Endothelial cell of umbilical vein (primary cell): Measurements from ENCODE around the gene HSPG2. TPM values are rescaled to one million over a fixed set of nuclear protein-coding genes. Genes with fewer than 3 reads are reported as not detected.

ENCODE experiments used
- BruUV-seq: library from RNA; stranded (reverse); fragments of 400-500 nt; replicated peaks from 2 replicates; lab custom pipeline; 2021; lab: Mats Ljungman, UMichigan
- CTCF ChIA-PET: fragments of 300-600, 350-600 bp; sonication (Branson Sonifier 250); formaldehyde crosslinking; loops from one replicate; lab custom pipeline; 2021; ENCODE audit warnings: antibody characterized with exemption, inconsistent platforms; lab: Charles Lee
- POLR2A ChIA-PET: fragments of 300-600, 350-600 bp; sonication (Branson Sonifier 250); formaldehyde crosslinking; loops from one replicate; lab custom pipeline; 2021; ENCODE audit warnings: antibody characterized with exemption, inconsistent platforms; lab: Charles Lee
- DNase-seq: peaks from one replicate; pipeline ENCODE4 v3.0.0-alpha.2; 2011; ENCODE audit warnings: low read depth, low spot score
- FAIRE-seq: peaks from 2 replicates; lab custom pipeline; 2011; peaks lifted over from hg19 to GRCh38; lab: Jason Lieb, UNC
- H2AFZ ChIP-seq: 2 replicates; pipeline ENCODE4 v1.6.0; 2012; ENCODE audit warnings: low read depth, low read length, control low read depth, inconsistent platforms
- H3K27ac ChIP-seq: 2 replicates; pipeline ENCODE4 v1.5.1; 2011; ENCODE audit warnings: low read depth, mild to moderate bottlenecking, control low read depth, low read length, moderate library complexity; ENCODE audit not compliant: insufficient read depth
- H3K27me3 ChIP-seq, 2 experiments: 2 replicates each; pipeline versions ENCODE4 v1.6.0 to v1.6.1; 2011; ENCODE audit warnings: low read length in 2 of 2, mixed read lengths in 1 of 2; ENCODE audit not compliant: control insufficient read depth in 2 of 2, insufficient read depth in 2 of 2
- H3K36me3 ChIP-seq, 2 experiments: 2 replicates in 1 of 2; 3 replicates in 1 of 2; pipeline ENCODE4 v1.5.1; 2011; ENCODE audit warnings: low read length in 2 of 2, mild to moderate bottlenecking in 1 of 2, moderate library complexity in 1 of 2; ENCODE audit not compliant: control insufficient read depth in 2 of 2, insufficient read depth in 2 of 2; ENCODE audit errors: extremely low read depth in 1 of 2
- H3K4me1 ChIP-seq: 3 replicates; pipeline ENCODE4 v1.5.1; 2011; ENCODE audit warnings: mild to moderate bottlenecking, low read length; ENCODE audit not compliant: control insufficient read depth, insufficient read depth; ENCODE audit errors: extremely low read depth
- H3K4me2 ChIP-seq: 2 replicates; pipeline ENCODE4 v1.6.1; 2011; ENCODE audit warnings: low read length, control low read depth, mixed read lengths; ENCODE audit not compliant: insufficient read depth
- H3K4me3 ChIP-seq, 3 experiments: fragments of 200-600 bp in 1 of 3; sonication (generic), shearing (Covaris generic) in 1 of 3; replicated peaks in 1 of 3; 2 replicates each; pipeline ENCODE4 v1.5.1; 2011 to 2016; ENCODE audit warnings: control low read depth in 3 of 3, low read length in 3 of 3, mild to moderate bottlenecking in 2 of 3, inconsistent platforms in 1 of 3, low read depth in 1 of 3, moderate library complexity in 1 of 3; ENCODE audit not compliant: insufficient read depth in 1 of 3
- H3K79me2 ChIP-seq: 2 replicates; pipeline ENCODE4 v1.6.0; 2012; ENCODE audit warnings: low read length, inconsistent platforms; ENCODE audit not compliant: control insufficient read depth, insufficient read depth
- H3K9ac ChIP-seq: replicated peaks from 2 replicates; pipeline ENCODE3; 2011; ENCODE audit warnings: low read length, control low read depth; ENCODE audit not compliant: insufficient read depth; ENCODE audit errors: extremely low read depth
- H3K9me1 ChIP-seq: replicated peaks from 3 replicates; pipeline ENCODE4 v1.6.0; 2011; ENCODE audit warnings: mild to moderate bottlenecking, low read length; ENCODE audit not compliant: control insufficient read depth, insufficient read depth; ENCODE audit errors: extremely low read depth
- H3K9me3 ChIP-seq: replicated peaks from 2 replicates; pipeline ENCODE4 v1.5.1; 2012; ENCODE audit warnings: low read length, inconsistent platforms; ENCODE audit not compliant: control insufficient read depth, insufficient read depth
- H4K20me1 ChIP-seq: replicated peaks from 2 replicates; pipeline ENCODE3; 2011; ENCODE audit warnings: mild to moderate bottlenecking, low read length; ENCODE audit not compliant: control insufficient read depth, insufficient read depth; ENCODE audit errors: extremely low read depth
- CTCF ChIP-seq, 2 donors: IDR thresholded peaks; 1 replicate in 1 of 2; 2 replicates in 1 of 2; pipeline ENCODE4 v1.5.1; 2011; ENCODE audit warnings: low read length in 2 of 2, mild to moderate bottlenecking in 2 of 2, moderate library complexity in 2 of 2, control low read depth in 1 of 2, inconsistent platforms in 1 of 2, low read depth in 1 of 2; ENCODE audit not compliant: insufficient read depth in 1 of 2; ENCODE audit errors: extremely low read depth in 1 of 2
- EZH2 ChIP-seq: IDR thresholded peaks from 2 replicates; pipeline ENCODE4 v1.6.1; 2012; ENCODE audit warnings: borderline replicate concordance, low read depth, mild to moderate bottlenecking, moderate library complexity, low read length, inconsistent platforms; ENCODE audit not compliant: severe bottlenecking
- FOS ChIP-seq: IDR thresholded peaks from 2 replicates; pipeline ENCODE4 v1.6.1; 2011; ENCODE audit warnings: mild to moderate bottlenecking, low read length, moderate library complexity, borderline replicate concordance; ENCODE audit not compliant: insufficient read depth
- GATA2 ChIP-seq: IDR thresholded peaks from 2 replicates; pipeline ENCODE4 v1.7.0; 2011; ENCODE audit warnings: low read depth, mild to moderate bottlenecking, moderate library complexity, mixed read lengths, low read length; ENCODE audit not compliant: insufficient read length, insufficient read depth
- JUN ChIP-seq: IDR thresholded peaks from 2 replicates; pipeline ENCODE4 v1.6.1; 2011; ENCODE audit warnings: borderline replicate concordance, low read depth; ENCODE audit not compliant: insufficient read length, insufficient read depth
- MAX ChIP-seq: IDR thresholded peaks from 2 replicates; pipeline ENCODE4 v1.6.1; 2011; ENCODE audit not compliant: insufficient read depth, insufficient read length
- MYC ChIP-seq: IDR thresholded peaks from one replicate; pipeline ENCODE4 v1.6.1; 2011; ENCODE audit warnings: mild to moderate bottlenecking, low read depth, low read length
- POLR2A ChIP-seq: IDR thresholded peaks from 2 replicates; pipeline ENCODE4 v1.6.1; 2012; ENCODE audit warnings: low read depth, mild to moderate bottlenecking, control low read depth, low read length
- POLR2AphosphoS5 ChIP-seq: IDR thresholded peaks from 2 replicates; pipeline ENCODE4 v1.6.1; 2012; ENCODE audit warnings: low read depth, mild to moderate bottlenecking, control low read depth, low read length, moderate library complexity; ENCODE audit not compliant: insufficient read depth
- dilution Hi-C: fragments of 300-500 bp; cut with MboI; formaldehyde crosslinking; loops from one replicate; pipeline ENCODE4 v1.15.0; 2019; ENCODE audit warnings: low sequenced_read_pairs; ENCODE audit not compliant: extremely low pct_ligation_motif_present
- intact Hi-C: fragments of 100-400 bp; cut with micrococcal nuclease; formaldehyde crosslinking; loops from one replicate; pipeline ENCODE4 v1.10.0; 2022
- polyA plus RNA-seq, 4 experiments: library from polyadenylated mRNA; depleted of rRNA in 3 of 4; stranded (reverse) in 3 of 4; unstranded in 1 of 4; fragments of >200 nt; gene quantifications; 2 replicates each; pipeline versions ENCODE4 v1.2.1 to v1.2.3, GENCODE V29; 2011 to 2012; ENCODE audit warnings: missing spikeins in 1 of 4
- total RNA-seq: library from RNA; stranded (reverse); gene quantifications from 2 replicates; pipeline ENCODE4 v1.2.3, GENCODE V29; 2021

The HSPG2 gene
- total and polyA plus RNA-seq, 2 donors (not counting 3 experiments of a cell fraction or from before 2014, with no cell fraction given) = 734 to 3,499 TPM

- Histone ChIP-seq H4K20me1 (no peaks in the 10 kb centered on the region), H3K27me3 (no peaks in the 10 kb centered on the region), H3K79me2 (peaks cover 70% of the 10 kb centered on the region), H3K9me1 (no peaks in the 10 kb centered on the region), H3K4me2 (no peak overlapping the region), H3K27ac (no peak overlapping the region), H2AFZ (no peak overlapping the region), H3K4me3 (no peak overlapping the region), H3K36me3 (peaks cover 65 to 90% of the 10 kb centered on the region in 2 experiments), H3K9ac (no peak overlapping the region), H3K4me1 (no peaks in the 10 kb centered on the region), H3K9me3 (no peaks in the 10 kb centered on the region)
- no peak for DNase-seq
- TF ChIP-seq GATA2 = no peak
- no peak for TF ChIP-seq FOS
- TF ChIP-seq EZH2 = no peak
- no peak for TF ChIP-seq CTCF (IDR thresholded peaks at IDR 0.05; ENCODE audit: extremely low read depth in 1 of 2, insufficient read depth in 1 of 2, low read depth in 1 of 2, low read length in 2 of 2)
- no peak for TF ChIP-seq POLR2AphosphoS5
- no peak for TF ChIP-seq POLR2A
- TF ChIP-seq MYC = no peak
- TF ChIP-seq MAX = no peak
- no peak for TF ChIP-seq JUN
- ChIA-PET POLR2A (no interaction called here), CTCF (interaction anchor here (0.8 to 1.2 kb wide), 2 partner anchors 18 to 129 kb away, joined by 3 read pairs; no protein-coding TSS in a partner anchor)
- FAIRE-seq = no peak
- BruUV-seq = no TSS peak
- intact Hi-C loops (no loop called here), dilution Hi-C loops (no loop called here)
Measured at GRCh38 chr1:21881250-21881649, 55.9 kb downstream of the HSPG2 start.
